ELR (cell line): ENCODE measurements around the gene PID1.

Experiments
- DNase-seq: peaks from one replicate; pipeline ENCODE4 v3.0.0-alpha.2; 2015; ENCODE audit warnings: low read depth

Gene PID1

DNA sequence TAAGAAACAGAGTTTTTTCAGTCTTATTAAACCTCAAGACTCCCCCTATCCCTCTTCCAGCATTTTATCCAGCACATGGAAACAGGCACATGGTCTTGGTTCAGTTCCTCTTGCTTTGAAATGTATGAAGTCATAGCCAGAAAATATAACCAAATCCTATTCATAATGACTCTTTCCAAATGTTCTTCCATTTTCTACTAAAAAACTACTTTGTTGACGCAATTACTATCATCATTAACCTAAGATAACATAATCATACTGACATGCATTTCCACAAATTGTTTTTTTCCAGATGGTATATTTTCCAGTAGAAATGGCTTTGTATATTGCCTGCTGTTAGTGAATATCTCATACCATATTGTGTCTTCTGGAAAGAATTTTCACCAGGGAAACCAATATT, 261.3 kb downstream of the PID1 start:
- DNase-seq, result no peak

GRCh38 chr2:229003256-229003655, 267.8 kb downstream of the PID1 start:
- no peak for DNase-seq

DNA sequence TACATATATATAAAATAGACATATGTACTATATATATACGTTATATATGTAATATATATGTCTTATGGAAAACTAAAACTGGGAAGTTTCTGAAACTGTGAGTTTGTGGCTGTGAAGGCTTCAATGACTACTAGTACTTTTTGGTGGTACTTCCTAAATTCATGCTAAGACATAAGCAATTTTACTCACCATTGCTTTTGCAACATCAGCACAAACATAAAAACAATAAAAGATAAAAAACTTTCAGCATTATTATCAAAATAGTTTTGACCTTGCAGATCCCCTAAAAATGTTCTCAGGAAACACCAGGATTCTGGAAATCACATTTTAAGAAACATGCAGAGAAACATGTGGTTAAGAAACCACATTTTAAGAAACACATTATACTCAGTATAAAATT, 269.9 kb downstream of the PID1 start:
- no peak for DNase-seq

DNA sequence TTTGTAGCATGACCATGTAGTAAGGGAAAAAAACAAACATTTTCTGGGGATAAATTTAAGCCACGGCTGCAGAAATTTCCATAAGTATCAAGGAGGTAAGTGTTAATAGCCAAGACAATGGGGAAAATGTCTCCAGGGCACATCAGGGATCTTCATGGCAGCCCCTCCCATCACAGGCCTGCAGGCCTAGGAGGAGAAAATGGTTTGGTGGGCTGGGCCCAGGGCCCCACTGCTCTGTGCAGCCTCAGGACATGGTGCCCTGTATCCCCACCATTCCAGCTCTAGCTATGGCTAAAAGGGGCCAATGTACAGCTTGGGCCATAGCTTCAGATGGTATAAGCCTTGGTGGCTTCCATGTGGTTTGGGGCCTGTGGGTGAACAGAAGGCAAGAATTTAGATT, 271.8 kb downstream of the PID1 start:
- no peak for DNase-seq

- DNase-seq, result no peak
These were observed 282.3 kb downstream of the PID1 start for GRCh38 chr2:228988786-228989185.

GRCh38 chr2:228987441-228988155, 283.5 kb downstream of the PID1 start:
- DNase-seq, result peak; percentile 36

DNA sequence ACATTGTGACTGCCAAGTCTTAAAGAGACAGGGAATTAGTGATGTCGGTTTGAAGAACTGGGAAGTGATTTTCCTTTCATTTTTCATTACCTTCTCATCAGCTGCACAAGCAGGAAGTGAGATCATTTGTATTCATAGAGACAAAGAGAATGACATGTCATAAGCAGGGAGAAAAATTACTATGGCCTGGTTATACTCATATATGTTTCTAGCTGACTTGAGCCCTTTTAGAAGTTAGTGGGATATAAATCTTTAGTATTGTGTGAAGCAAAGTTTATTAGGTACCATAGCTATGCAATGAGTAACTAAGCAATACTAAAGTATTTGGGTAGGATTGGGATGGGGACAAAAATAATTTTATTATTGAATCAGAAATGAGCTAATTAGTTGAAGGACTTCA, 284.1 kb downstream of the PID1 start:
- peak; percentile 33 for DNase-seq

GRCh38 chr2:228983700-228984099, 287.4 kb downstream of the PID1 start:
- DNase-seq, result peak; percentile 1

DNA sequence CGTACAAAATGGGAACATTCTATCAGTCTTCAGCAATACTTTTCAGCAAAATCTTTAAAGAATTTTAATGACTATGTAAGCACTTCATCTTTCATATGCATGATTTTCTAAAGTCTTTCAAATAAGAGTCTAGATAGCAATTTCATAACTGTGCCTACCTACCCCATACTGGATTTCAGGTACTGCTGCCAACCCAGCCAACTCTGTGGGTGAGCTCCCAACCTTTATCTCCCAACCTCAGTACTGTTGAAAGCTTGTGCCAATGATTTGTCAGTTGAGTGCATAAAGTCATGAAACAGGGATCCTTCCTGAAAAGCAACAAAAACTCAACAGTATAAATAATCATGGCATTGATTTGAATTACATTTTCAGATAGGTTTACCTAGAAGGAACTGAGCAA, 296.9 kb downstream of the PID1 start:
- no peak for DNase-seq
